Renal pelvis (tissue), 4 donors: ENCODE results near the gene SLCO3A1. TPM values are rescaled to one million over a fixed set of nuclear protein-coding genes. Genes with fewer than 3 reads are reported as not detected.

ENCODE experiments used
- DNase-seq: peaks from one replicate; pipeline ENCODE4 v3.0.0-alpha.2; 2013
- polyA plus RNA-seq, 3 donors: library from polyadenylated mRNA; unstranded; fragments of 120-200 nt; gene quantifications; one replicate each; pipeline ENCODE4 v1.2.1, GENCODE V29; 2013; ENCODE audit not compliant: insufficient read length in 3 of 3

SLCO3A1 gene
- polyA plus RNA-seq, 3 donors: 11.8 to 12.9 (median 12.2) TPM

- no peak for DNase-seq
Measured at GRCh38 chr15:92097474-92098178, 244.1 kb downstream of the SLCO3A1 start.

DNA sequence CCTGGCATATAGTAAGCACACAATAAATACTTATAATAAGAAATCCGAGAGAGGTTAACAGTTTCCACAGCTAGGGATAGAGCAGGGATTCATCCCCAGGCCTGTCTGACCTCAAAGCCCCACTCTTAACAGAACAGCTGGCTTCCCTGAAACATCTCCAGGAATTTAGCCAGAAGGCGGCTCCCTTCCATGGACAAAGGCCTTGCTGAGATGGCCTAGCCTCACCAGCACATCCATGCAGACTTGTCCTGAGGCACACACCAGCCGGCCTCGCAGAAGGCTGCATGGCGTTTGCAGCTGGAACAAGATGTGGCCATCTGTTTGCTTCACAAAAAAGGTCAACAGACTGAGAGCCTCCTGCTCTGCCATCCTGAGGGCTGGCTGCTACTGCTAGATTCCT lies 245.4 kb downstream of the SLCO3A1 start:
- no peak for DNase-seq

- no peak for DNase-seq
Measured at GRCh38 chr15:92100301-92100700, 246.8 kb downstream of the SLCO3A1 start.

GRCh38 chr15:92100751-92101150 lies 247.2 kb downstream of the SLCO3A1 start:
- no peak for DNase-seq

DNA sequence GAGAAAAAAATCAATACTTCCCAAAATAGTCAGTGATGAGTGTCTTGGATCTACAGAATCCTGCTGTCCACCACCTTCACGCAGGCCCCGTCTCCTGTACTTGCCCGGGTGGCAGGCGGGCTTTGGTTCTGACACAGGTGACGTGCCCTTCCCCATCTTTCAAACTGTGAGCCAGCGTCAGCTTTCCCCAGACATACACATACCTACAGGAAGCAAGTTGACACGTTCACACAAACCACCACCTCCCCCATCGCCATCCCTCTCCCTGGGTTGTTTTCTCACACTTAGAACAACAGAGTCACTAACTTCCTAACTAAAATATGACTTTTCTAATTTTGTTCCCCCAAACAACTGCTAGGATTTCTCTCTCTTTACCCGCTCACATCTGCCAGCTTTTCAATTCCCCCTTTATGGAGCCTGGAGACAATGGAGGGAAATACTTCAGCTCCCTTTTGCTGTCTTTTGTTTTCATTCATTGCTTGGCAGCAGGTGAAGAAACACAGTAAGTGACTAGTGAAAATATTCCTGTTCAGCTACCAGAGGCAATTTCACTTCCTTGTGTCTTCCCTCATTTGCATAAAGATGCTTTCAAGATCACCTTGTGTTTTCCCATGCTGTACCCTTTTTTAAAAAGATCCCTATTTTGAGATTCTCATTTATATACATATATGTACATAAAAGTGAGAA lies 248.3 kb downstream of the SLCO3A1 start:
- no peak for DNase-seq

DNA sequence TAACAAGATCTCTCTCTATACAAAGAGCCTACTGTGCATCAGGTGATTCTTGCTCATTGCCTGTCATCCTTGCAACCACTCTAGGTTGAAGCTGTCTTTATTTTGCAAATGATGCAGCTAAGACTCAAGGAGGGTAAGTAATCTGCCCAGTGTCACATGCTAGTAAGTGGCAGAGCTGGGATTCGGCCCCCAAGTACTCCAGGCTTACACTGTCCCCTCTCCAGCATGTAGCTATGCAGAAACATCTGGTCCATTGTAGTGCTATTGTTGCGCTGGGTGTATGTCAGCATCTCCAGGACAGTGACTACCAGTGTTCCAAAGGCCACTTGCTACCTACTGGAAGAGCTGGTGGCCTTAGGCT lies 248.9 kb downstream of the SLCO3A1 start:
- DNase-seq: no peak

DNA sequence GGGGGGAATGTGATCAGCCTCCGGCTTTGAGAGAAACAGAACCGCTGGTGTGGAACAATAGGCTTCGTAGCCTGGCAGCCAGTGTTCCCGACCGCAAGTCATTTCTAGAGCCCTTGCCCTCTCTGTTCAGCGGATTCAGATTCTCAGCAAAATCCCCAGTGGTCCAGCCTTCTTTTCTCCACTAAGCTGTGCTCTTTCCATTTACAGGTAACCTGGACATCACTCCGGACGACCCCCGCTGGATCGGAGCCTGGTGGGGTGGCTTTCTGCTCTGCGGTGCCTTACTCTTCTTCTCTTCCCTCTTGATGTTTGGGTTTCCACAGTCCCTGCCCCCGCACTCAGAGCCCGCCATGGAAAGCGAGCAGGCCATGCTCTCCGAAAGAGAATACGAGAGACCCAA lies 250.6 kb downstream of the SLCO3A1 start:
- DNase-seq: no peak

- DNase-seq: no peak
Measured at GRCh38 chr15:92105611-92106010, 252.1 kb downstream of the SLCO3A1 start.

DNA sequence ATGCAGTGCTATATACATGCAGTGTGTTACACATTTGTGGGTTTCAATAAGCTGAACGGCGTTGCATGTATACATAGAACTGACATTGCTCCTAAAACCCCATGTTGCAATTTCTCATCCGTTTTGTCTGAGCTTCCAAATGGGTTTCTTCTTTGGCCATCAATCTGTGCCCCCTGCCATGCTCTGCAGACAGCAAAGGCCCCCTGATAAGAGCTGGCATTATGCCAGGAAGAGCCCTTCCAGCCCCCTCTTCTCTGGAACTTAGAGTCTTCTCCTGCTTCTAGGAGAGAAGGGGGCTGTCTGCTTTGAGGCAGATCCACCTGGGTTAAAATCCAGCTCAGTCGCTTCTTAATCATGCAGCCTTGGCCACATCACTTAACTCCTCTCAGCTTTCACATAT lies 254.0 kb downstream of the SLCO3A1 start:
- DNase-seq: no peak

DNA sequence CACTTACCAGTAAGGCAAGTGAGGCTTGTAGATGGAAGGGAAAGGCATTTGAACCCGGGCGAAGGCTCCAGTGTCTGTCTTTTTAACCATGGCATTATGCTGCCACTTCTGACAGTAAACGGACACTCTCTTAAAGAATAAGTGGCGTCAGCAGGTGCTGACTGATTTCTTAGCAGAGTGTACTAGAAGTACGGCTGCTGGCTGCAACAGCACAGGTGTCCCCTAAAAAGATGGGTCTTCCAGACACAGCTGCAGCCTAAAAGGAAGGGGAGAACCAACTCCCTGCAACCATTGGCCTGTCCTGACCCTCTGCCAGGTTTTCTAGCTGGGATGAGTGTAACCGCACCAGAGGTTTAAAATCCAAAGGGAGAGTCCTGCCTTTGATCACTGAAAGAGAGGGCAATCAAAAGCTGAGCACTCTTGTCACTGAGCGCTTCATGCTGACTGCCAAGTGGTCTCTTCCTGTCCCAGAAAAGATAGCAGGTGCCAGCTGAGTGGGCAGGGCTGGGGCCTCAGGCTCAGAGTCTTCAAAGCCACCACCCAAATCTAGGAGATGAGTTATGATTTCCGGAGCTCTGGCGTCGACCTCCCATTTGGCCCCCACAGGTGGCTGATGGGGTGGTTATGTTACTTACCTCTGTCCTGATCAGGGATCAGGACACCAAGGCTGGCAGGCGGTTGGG lies 255.8 kb downstream of the SLCO3A1 start:
- no peak for DNase-seq

GRCh38 chr15:92111291-92111690 lies 257.8 kb downstream of the SLCO3A1 start:
- DNase-seq: no peak

DNA sequence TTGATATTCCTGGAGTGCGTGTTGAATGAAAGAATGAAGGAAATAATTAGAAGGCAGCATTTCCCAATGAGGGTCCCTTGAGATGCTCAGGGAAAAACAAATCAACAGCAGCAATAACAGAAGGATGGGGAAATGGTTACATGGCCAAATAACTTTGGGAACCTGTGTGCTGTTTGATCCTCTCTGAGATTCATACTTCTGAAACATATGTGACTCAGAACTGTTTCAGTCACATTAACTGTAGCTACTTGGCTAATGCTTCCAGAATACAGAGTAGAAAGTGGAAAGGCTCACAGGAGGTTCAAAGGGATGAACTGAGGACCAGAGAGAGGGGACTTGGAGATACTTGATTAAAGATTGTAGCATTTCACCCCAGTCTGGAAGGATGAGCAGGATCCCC lies 258.2 kb downstream of the SLCO3A1 start:
- DNase-seq: no peak

DNA sequence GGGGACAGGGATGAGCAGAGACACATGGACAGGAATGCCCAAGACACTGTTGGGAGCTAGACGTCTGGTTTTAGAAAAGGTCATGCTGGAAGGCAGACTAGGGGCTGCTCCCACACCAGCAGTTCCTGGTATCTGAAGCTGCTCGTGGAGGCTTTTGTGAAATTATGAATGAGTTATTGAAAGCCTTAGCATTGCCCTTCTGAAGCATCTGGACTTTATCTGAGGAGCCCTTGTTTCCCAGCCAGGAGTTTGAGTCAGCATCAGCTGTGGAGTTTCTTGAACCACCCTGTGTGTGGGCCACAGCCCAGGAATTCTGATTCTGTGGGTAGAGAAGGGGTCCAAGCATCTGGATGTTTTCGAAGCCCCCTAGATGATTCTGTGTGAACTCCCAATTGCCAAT lies 258.7 kb downstream of the SLCO3A1 start:
- no peak for DNase-seq

- DNase-seq: no peak
Measured at GRCh38 chr15:92112711-92113110, 259.2 kb downstream of the SLCO3A1 start.

DNA sequence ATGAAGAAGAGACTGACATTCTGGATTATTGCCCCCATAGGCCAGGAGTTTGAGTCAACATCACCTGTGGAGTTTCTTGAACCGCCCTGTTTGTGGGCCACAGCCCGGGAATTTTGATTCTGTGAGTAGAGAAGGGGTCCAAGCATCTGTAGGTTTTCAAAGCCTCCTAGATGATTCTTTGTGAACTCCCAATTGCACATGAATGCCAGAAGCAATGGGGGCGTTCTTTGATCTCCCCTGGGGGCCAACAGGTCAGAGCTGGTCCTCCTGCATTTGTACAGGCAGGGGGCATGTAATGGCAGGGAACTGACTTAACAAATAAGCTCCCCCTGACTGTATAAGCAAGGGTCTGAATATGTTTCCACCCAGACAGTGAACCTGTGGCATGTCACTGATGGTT lies 260.3 kb downstream of the SLCO3A1 start:
- DNase-seq: no peak

DNA sequence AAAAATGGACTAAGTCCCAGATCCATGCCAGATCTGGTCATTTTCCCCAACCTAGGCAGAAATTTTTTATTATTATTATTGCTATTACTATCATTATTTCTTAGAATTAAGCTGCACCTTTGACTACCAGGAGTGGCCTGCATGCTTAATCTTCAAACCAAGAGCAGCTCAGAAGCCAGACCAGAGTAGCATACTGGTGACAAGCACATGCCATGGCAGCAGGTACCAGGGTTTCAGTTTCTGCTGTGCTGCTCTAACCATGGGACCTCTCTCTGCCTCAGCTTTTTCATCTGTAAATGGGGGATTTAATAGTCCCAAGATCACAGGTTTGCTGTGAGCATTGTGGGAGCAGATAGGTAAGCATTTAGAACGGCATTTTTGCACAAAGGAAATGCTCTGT lies 262.3 kb downstream of the SLCO3A1 start:
- DNase-seq: no peak

DNA sequence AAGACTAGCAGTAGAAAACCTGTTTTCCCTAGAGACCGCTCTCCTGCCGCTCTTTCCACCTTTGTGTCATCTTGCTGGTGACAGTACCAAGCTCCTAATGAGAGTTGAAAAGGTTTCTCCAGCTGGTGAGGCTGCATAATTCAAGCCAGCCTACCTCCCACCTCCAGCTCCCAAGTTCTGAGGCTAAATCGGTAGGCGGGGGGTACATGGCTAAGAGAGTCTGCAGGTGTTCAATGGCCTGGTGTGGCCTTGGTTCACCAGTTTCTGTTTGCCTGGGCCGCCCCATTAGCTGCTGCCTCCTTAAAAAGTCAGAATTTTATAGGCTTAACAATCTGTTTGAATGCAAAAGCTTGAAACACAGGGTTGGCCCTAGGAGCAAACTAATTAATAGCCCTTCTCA lies 262.8 kb downstream of the SLCO3A1 start:
- no peak for DNase-seq

- no peak for DNase-seq
Measured at GRCh38 chr15:92117261-92117731, 263.8 kb downstream of the SLCO3A1 start.

GRCh38 chr15:92118162-92118935 lies 264.8 kb downstream of the SLCO3A1 start:
- DNase-seq: no peak

DNA sequence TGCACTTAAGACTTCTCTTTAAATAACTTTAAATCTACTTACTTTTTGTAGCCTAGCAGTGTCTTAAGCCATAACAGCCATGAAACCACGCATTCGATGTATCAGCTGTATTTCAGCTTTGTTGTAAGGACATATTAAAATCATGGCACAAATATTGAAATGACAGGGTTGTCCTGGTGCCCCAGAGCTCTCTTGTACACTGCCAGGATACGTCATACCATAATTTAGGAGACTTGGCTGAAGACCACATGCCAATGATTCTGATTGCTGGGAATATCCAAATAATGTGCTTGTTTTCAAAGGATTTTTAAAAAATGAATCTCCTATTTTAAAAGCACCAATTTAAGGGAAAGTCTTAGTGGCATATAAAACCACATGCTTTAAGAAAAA lies 265.4 kb downstream of the SLCO3A1 start:
- no peak for DNase-seq

- DNase-seq: no peak
Measured at GRCh38 chr15:92120094-92120795, 266.7 kb downstream of the SLCO3A1 start.

DNA sequence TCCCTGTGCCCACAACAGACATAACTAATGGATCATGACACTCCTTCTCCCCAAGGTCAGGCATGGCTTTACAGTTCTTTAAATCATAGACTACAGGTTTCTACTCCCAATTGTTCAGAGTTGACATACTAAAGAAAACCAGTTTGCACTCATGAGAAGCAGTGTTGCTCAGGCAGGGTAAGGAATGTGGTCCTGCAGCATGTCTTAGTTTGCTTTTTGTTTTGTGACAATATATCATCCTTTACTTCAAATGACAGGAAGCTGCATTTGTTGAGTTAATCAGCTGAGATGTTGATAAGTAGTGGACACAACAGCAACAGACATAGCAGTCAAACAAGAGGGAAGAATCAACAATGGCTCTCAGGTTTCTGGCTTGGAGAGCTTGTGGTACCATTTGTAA lies 267.5 kb downstream of the SLCO3A1 start:
- no peak for DNase-seq
